Cortex of kidney (tissue), 1 donor: ENCODE measurements around the gene STXBP1.
"Not testable (repeated sequence)": the region's sequence is repeated elsewhere in the genome, so short reads cannot be mapped to it uniquely, and the experiment has no call there.

Source experiments
- DNase-seq: peaks from one replicate; lab custom pipeline; 2025; lab: John Stamatoyannopoulos, UW

Gene STXBP1

DNA sequence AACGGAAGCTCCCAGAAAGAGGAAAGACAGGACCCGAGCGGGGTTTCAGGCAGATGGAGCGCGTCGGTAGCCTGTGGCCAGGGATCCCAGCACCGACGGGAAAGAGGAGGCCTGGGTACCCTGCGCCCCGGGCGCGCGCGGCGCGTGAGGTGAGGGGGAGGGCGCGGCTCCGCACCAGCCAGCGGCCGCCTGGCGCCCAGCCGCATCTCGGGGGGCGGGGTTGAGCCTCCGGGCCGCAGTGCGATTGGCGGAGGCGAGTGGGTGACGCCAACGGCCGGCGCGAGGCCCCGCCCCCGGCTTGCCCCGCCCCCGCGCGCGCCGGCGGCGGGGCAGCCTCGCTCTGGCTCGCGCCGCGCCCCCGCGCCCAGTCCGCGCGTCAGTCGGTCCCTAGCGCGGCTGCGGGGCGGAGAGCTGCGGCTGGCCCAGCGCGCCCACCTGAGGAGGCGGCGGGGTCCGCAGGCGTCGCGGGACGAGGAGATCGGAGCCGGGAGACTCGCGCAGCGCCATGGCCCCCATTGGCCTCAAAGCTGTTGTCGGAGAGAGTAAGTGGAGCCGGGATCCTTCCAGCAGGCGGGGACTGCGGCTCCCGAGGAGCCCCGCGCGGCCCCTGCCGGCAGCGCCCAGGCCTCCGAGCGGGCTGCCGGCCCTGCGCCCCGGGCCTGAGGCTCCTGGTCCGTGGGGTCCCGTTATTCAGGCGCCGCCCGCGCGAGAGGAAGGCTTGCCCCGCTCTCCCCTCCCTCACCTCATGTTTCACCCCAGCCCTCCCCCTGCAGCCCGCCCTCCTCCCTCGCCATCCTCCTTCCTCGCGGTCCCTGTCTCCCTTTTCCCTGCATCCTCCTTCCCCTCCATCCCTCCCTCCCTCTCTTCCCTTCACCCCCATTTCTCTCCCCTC, at the start of gene STXBP1:
Gene STXBP1 (plus strand): TSS at position 379 of the 892 bp plus-strand sequence. CDS start 127 bp downstream, at position 506.
- DNase-seq, result no peak

DNA sequence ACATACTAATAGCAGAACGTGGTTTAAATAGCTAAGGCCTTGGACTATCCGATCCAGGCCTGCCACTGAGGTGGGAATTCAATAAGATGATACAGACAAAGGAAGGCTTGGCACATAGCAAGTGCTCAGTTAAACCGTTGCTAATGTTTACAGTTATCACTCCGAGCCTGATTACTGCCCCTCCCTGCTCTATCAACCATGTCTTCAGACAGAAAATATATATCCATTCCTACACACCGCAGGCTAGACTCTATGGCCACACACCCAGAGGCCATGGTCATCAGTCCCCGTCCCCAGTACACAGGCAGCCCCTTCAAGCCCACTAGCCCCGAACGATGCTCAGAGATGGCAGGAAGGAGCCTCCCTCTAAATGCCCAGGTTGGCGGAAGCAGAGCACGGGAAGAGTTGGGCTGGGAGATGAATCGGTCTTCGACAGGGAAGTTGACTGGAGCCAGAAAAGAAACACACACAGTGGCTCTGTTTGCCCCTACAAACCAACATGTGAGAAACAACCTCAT, 49.7 kb upstream of the STXBP1 start:
- no peak for DNase-seq

DNA sequence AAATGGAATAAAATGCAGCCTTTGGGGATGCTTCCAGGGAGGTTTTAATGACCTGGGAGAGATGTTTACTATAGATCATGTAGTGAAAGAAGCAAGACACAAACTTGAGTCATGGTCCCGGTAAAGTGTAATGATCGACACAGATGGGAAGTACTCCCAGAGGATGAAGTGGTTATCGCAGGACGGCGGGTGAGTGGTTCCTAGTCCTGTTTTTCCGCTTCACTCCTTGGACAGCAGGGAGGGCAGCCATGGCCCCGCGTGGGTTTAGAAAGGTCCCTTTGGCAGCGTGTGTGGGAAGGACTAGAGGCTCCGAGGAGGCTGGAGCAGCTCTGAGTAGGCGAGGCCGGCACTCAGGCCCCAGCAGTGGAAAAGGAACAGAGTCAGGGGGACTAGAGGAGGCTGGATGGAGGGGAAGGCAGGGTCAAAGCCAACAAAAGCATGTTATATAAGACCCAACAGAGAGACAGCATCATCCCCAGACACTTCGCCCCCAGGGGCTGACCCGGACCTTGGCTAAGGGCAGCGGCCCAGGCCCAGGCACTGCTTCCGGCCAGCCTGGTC, 49.2 kb upstream of the STXBP1 start:
- DNase-seq, result no peak

DNA sequence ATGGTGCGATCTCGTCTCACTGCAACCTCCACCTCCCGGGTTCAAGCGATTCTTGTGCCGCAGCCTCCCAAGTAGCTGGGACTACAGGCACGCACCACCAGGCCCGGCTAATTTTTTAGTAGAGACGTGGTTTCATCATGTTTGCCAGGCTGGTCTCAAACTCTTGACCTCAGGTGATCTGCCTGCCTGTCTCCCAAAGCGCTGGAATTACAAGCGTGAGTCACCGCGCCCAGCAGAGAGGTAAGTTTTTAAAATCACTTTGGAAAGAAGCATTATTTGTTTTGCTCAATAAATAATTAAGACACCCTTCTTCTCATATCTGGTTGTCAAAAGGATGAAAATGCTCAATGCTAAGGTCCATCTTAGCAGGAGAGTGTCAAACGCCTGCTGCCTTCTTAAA, 48.5 kb upstream of the STXBP1 start:
- DNase-seq, result no peak

DNA sequence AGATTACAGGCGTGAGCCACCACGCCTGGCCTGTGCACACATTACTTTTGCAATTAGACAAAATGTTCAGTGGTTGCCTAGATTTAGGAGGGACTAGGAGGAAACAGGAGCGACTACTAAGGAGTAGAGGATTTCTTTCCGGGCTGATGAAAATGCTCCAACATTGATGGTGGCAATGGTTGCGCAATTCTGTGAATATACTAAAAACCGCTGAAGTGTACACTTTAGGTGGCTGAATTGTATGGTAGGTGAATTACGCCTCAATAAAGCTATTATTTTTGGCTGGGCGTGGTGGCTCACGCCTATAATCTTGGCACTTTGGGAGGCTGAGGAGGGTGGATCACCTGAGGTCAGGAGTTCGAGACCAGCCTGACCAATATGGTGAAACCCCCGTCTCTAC, 46.8 kb upstream of the STXBP1 start:
- DNase-seq, result no peak

DNA sequence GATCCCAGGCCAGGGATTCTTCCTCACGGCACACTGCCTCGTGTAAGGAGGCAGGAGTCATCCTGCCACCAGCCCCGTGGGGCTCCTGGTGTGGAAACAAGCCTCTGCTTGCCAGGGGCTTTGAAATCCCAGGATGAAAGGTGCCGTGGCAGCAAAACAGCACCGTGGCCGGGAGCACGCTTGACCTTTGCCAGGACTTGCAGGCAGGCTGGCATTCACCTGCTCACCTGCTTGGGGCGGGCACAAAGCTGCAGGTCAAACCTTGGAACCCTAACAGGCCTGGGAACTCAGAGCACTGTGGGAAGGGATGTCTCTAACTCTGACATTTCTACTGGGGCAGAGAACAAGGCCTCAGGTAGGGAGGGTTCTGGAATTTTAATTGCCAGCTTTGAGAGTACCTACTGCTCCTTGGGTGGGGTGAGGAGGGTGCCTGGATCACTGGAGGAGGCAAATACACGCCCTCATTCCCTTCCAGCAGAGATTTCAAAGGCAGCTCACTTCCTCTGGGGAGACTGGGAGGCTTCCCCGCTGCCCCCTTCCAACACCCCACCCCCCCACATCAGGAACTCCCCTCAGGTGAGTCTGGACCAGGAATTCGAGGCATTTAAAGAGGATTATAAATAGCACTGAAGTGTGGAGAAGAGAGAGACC, 45.6 kb upstream of the STXBP1 start:
- no peak for DNase-seq

DNA sequence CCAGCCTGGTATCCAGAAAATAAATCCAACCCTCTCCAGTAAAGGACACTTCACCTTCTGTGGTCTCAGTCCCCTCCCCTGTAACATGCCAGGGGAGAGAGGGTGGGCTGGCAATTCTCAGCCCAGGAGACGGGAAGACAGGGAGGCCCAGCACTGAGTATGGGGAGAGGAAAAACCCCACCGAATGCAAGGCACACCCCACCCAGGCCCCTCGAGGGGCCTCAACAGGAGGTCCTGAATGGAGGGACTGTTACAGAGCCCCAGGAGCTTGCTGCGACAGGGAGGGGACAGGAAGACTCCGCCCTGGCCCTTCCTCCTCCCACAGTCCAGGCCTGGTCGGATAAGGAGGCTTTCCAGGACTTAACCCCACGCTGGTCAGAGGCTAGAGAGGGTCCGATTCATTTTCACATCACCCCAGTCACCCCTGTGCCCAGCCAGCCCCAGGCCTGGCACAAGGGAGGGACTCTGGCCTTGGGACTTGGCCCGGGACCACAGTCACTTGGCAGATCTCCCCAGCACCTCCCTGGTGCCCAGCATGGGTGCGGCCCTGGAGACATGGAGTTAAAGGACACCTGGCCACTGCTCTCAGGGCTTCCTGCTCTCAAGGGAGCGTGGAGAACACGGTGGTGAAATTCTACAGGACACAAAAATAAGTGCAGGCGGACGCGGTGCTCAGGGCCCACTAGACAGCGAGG, 44.9 kb upstream of the STXBP1 start:
- DNase-seq, result no peak

DNA sequence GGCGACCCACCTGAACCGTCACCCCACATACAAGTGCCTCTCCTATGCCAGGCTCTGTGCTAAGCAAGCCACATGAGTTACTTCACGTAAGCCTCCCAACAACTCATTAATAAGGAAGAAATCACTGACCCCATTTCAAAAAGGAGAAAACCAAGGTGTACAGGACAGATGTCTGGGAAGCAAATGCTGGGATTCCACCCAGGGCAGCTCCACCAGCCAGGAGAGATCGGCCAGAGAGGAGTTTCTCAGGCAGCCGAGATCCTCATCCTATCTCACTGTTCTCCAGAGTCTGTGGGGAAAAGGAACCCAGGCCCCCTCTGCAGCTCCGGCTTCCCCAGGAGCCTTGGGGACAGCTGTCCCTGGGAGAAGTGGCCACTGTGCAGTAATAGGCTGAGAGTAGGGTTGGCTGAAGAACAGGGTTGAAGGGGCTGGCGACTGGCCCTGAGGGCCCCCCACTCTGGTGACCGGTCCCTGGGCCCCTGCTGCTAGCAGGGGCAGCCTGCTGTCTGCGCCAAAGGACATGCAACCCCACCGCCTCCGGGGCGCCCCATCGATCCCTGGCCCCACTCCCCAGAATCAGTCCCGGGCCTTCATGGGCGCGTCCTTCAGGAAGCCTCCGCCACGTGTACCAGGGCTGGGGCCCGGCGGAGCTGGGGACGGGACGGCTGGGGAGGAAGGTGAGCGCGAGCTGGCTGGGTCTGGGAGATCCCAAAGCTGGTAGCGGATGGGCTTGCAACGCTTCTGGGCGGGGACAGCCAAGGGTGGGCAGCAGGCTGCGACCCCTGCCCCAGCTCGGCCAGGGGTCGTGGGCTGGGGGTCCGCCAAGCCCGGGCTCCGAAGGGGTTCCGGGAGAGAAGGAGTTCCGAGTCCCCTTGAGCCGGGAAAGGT, 44.1 kb upstream of the STXBP1 start:
- DNase-seq, result no peak

DNA sequence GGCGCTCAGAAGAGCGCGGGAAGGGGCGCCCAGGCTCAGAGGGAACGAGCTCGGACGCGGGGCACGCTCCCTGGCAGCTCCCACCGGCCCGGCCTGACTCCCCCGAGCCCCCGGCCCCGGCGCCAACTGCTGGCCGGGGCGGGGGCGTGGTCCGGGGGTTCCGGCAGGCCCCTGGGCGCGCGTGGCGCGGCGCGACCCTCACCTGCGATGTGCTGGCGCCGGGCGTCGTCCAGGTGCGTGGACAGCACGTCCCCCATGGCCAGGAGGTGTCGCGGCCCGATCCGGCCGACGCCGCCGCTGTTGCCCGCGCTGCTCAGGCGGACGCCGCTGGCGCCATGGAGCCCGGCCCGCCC, 43.5 kb upstream of the STXBP1 start:
- no peak for DNase-seq

DNA sequence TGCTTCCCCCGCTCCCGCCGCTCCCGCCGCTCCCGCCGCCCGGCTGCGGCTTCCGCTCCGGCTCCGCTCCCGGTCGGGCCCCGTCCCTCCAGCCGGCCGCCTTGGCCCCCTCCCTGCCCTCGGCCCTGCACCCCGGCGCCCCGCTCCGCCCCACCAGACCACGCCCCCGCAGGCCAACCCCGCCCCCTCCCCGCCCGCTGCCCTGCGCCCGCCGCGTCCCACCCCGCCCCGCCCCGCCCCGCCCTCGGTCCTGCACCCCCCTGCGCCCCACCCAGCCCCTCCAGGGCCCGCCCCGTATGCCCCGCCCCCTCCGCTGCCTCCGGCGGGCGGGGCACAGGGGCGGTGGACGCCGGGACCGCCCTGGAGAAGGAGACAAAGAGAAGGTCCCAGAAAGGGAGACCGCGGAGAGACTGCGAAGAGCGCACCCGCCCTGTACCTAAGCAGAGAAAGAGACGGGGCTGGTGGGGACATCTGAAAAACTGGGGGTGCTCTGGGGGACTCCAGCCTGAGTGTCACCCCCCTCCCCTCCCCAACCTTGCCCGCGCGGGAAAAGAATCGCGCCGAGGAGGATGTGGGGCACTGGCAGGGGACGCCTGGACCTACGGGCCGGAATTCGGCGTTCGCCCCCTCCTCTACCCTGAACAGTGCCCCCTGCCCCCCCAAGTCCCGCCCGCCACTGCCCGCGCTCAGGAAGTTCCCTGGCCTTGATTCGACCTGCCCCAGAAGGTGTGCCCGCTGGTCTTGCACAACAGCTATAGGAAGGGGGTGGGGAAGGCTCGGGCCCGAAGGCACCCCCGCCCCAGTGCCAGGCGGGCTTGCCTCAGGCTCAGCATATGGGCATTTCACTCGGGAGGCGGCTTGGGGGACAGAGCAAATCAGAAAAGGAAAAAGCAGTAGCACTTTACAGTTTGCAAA, 42.8 kb upstream of the STXBP1 start:
- DNase-seq, result no peak

DNA sequence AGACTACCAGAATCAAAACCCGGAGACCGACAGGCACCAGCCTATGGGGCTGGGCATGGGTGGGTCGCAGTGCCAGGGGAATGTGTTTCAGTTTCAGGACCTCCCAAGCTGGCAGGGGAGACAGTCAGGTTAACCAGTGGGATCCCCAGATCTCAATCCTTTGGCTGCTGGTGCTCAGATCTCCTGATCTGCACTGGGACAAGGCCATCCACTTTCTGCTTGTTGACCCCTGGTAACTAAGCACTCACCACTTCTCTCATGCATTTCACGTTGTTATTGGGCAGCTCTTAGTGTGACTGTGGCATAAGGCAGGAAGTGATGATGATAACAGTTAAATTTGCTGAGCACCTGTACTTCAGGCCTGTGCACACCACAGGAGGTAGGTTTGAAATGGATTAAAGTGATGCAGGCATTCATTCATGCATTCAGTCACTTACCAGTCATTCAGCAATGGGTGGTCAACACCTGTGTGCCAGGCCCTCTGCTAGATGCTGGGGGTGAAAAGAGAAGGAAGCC, 42.1 kb upstream of the STXBP1 start:
- no peak for DNase-seq

DNA sequence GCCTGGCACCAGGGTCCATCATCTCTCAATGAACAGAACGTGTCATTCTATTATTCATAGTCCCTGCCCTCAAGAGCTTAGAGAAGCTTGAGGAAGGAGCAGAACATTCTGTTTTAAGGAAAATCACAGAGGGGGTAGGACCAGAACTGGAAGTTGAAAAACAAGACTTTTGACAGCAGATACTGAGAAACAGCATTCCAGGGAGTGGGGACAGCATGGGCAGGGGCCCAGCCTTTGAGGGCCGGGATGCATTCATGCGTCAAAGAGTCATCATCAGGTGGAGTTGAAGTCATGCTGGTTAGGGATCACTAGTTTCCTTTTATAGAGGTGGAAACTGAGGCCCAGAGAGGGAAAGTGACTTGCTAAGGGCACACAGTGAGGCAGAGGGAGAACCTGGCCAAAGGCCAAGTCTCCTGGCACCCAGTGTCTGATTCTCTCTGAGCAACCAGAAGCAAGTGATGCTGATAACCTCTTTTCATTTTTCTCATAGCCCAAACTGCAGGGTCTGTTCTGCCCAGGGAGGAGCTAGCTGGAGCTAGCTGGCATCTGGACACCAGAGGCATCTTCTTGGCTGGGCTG, 41.5 kb upstream of the STXBP1 start:
- DNase-seq, result no peak

DNA sequence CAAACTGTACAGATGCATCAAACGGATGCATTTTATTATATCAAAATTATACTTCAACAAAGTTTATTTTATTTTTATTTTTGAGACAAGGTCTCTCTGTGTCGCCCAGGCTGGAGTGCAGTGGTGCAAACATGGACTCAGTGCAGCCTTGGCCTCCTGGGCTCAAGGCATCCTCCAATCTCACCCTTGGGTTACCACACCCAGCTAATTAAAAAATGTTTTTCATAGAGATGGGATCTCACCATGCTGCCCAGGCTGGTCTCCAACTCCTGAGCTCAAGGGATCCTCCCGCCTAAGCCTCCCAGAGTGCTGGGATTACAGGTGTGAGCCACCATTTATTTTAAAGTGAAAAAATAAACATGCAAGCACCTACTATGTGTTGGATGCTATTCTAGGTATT, 40.1 kb upstream of the STXBP1 start:
- DNase-seq, result no peak

DNA sequence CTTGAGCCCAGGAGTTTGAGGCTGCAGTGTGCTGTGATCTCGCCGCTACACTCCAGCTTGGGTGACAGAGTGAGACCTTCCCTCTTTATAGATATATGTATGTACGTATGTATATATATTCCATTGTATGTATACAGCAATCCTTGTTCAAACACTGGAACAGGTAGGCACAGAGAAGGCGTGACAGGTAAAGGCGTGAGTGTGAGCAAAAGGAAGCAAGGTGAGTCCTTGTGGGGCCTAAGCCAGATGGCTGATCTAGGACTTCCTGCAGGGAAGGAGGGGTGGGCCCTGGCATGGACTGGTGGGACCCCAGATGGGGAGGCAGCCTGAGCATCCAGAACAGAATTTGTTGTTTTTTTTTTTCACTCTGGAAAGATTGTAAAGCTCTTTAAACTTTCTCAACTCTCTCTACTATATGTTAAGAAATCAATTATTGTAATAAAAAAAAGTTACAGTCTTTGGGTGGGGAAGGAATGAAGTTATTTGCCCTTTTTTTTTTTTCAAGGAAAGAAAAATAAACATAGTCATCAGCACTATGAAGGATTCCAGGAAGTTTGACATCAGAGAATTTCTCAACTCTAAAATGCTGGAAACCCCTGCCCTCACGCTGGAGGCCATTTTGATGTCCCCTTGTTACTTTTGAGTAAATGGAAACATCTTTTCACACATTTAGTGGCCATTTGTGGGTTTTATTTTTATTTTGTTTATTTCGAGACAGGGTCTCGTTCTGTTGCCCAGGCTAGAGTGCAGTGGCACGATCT, 38.9 kb upstream of the STXBP1 start:
- no peak for DNase-seq

DNA sequence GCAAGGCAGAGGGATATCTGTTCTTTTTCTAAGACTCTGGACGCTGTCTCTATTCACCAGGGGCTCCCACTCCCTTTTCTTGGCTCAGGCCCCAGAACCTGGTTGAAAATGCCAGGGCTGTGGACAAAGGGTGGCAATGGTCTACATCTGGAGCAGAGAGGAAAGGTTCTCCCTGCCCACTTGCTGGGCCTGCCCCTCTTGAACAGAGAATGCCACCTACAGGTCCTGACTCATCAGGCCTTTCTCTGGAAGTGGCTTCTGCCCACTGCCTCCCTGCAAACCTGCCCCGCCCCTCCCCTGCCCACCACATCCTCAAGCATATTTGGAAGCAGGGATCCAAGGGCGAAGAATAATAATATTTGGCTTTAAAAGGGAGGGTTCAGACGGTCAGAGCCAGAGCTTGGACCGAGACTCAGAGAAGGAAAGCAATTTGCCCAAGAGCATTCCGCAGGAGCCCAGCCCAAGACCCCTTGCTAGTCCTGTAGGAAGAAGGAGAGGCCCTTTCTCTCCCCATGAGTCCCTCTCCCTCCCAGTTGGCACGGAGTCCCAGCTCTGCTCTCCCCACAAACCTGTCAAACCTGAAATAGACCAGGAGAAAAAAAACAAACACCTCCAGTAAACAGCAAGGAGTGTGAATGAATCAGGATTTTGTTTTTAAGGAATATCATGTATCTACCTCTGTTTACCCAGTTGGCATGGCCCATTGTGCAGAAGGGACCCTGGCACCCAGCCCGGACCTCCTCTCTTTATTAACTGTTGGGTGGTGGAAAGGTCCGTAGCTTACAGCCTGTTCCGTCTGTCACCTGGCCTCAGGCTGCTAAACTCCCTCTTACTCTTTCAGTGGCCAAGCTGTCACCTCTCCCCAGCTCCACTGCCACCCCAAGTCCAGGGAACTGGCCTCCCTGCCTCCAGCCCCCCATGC, 37.7 kb upstream of the STXBP1 start:
- no peak for DNase-seq

DNA sequence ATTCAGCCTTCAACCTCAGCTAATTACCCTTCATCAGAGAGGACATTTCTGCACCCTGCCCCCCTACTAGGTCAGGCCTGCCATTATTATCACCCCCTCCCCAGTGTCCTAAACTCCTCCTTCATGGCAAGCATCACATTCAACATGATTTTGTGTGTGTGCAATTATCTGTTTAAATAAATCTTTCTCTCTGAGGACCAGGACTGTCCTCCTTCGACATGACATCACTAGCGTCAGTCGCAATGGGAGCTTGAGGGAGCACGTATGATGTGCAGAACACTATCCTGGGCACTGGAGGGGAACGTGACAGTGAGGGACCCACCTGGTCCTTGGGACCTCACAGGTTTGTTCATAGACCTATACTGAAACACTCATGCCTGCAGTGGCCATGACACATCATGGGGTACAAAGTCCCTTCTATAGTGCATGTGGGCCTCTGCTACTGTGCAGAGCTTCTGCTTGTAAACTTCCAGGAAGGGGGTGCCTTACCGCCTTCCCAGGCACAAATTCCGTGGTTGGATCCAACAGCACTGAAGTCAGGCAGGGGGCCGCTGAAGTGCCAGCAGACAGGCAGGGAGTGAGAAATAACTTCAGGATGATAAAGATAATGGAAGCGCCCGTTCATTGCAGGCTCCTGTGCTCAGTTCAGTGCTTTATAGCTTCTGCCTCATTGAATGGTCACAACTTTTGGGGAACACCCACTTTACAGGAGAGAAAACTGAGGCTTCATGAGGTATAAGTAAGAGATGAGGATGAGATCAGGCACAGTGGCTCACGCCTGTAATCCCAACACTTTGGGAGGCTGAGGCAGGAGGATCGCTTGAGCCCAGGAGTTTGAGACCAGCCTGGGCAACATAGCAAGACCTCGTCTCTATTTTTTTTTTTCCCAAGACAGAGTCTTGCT, 36.0 kb upstream of the STXBP1 start:
- no peak for DNase-seq

DNA sequence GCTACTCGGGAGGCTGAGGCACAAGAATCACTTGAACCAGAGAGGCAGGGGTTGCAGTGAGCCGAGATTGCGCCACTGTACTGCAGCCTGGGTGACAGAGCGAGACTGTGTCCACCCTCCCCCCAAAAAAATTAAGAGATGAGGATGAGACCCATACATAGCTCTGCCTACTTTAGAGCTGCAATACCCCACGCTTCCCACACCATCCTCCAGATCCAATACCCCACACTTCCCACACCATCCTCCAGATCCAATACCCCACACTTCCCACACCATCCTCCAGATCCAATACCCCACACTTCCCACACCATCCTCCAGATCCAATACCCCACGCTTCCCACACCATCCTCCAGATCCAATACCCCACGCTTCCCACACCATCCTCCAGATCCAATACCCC, 34.9 kb upstream of the STXBP1 start:
- DNase-seq, result not testable (repeated sequence)
